NCI-H128 (cell line): ENCODE data around the gene PATZ1.
A peak's percentile ranks its signal among the peaks of the same experiment; 100 is the strongest.
"Not testable (repeated sequence)": the region's sequence is repeated elsewhere in the genome, so short reads cannot be mapped to it uniquely, and the experiment has no call there.

ENCODE experiments used
- DNase-seq: peaks from one replicate; lab custom pipeline; 2025; ENCODE audit not compliant: unreplicated experiment; lab: John Stamatoyannopoulos, UW

Gene PATZ1

DNA sequence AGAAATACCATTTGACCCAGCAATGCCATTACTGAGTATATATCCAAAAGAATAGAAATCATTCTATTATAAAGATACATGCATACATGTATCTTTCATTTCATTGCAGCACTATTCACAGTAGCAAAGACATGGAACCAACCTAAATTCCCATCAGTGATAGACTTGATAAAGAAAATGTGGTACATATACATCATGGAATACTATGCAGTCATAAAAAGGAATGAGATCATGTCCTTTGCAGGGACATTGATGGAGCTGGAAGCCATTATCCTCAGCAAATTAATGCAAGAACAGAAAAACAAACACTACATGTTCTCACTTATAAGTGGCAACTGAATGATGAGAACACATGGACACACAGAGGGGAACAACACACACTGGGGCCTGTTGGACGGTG, 31.9 kb downstream of the PATZ1 start:
- not testable (repeated sequence) for DNase-seq

DNA sequence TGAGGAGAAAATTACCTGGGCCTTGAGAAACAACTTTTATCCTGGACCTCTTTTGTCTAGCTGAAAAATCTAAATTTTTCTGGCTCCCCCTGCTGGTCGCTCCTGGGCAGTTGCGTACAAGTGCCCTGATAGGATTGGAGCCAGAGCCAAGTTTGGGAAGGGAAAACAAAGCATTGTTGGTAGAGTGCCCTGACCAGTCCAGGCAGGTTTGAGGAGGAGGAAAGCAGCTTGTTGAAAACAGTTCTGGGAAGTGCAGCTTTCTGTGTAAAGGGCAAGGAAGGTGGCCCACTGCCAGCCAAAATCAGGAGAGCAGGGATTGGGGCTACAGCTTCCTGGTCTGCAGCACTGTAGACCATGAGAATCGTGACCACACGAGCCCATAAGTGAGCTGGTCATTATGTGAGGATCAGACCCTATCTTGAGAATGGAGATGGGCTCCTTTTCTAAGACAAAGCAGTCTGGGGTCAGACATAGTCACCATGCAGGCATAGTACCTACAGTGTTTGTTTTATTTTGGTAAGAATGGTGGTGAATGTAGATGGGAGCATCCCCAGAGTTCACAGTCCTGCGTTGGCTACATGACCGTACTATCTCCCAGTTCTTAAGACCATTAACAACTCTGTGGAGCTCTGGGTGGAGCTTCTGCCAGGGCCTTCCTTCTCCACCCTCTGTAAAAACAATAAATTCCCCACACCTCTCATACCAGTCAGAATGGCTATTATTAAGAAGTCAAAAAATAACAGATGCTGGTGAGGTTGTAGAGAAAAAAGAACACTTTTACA, 32.6 kb downstream of the PATZ1 start:
- DNase-seq: peak; percentile 48

DNA sequence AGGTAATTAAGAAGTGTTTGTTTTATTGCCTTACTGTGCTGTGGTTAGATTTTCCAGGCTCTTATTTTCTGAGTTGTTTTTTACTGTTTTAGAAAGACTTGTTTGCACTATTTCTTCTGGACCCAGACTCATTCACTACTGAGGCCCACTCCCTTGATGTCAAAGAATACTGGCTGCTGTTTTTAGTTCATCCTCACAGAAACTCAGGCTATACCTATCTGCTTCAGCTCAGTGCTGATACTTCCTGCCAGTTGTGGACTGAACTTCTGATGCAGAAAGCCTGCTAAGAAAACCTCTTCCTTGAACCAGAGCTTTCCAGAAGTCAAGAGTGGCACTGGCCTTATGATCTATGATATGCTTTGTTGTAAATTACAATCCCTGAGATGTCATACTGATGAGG, 38.0 kb downstream of the PATZ1 start:
- no peak for DNase-seq

DNA sequence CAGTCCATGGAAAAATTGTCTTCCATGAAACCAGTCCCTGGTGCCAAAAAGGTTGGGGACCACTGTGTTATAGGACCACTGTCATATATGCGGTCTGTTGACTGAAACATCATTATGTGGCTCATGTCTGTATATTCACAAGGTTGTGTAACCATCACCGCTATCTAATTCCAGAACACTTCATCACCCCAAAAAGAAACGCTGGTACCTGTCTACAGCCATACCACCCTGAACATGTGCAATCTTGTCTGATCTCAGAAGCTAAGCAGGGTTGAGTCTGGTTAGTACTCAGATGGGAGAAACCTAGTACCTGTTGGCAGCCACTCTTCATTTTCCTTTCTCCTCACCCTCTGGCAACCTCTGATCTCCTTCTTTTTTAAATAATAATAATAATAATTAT, 41.0 kb downstream of the PATZ1 start:
- no peak for DNase-seq

DNA sequence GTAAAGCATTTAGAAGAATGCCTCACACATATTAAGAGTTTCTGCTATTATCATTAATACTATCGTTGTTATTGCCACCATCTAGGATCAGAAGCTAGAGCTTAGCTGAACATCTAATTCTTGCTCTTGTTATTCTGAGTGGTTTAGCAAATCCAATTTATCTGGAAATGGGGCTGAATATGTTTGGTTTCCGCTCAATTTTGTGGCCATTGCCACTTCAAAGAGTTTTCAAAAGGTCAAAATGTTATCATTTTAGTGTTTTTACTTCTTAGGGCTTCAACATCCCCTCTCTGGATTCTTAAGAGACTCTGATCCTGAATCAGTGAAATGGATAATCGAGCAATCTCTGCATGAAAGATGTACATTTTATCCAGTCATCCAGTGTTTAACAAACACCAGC, 43.6 kb downstream of the PATZ1 start:
- DNase-seq: no peak

DNA sequence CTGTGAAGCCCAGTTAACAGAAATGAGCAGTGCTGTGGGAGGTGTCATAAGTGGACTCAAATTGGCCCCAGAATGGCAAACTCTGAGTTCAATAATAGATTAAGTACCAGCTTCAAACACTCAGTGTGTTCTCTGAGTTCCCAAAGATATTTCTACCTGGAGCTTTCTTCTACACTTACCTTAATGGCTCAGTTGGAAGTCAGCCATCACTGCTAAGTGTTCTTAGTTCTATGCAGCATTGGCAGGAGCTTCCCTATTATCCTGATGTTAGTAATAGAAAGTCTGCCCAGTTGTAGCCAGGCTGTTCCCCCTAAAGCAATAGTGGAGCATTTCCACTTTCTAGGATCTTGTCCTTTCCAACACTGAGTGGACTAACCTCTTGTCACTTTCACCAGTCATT, 44.1 kb downstream of the PATZ1 start:
- DNase-seq: no peak

DNA sequence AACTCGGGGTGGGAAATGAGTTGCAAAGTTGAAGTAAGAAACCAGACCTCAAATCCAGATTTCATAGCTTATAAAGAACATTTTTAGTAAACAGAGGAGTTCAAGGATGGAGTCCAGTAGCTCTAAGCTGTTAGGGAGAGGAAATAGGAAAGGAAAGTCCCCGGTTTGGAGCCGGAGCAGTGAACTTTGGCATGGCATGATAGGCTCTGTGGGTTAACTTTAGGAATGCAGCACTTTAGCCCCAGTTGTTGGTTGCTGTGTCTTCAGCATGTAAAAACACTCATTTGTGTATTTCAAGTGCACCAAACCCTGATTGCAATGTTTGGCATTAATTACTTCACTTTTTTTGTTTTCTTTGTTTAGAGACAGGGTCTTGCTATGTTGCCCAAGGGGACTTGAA, 45.2 kb downstream of the PATZ1 start:
- no peak for DNase-seq

DNA sequence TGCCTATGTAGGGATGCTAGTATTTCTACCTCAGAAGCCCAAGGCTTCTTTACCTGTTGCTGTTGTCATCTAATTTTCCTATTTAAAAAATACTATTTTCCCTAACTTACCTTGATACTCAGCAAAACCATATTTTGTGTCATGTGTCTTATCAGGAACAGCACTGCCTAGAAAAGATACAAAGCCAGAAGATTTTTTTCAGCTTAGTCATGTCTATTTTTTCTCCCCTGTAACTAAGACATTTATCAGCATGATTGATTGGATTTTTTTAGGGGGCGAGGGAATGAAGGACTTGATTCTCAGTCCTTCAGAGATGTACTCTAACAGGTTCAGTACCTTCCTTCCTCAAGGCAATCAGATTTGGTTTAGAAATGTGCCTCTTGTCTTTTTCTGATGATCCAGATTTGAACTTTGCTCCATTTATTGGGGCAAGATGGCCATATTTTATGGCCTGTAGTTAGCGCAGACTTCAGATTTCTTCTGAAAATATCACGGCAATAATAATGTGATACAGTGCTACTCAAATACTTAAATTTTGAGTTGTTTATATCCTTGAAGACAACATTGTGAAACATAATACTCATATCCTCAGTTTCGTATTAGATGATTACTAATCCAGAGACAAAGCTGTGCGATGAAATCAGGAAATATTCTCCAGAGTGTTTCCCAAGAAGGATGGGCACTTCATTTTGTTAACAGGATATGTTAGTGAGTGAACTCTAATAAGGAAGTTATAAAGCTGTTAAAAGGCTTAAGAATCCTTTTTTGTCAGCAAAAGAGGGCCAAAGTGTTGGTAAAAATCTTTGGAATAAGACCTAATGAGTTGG, 50.1 kb downstream of the PATZ1 start:
- no peak for DNase-seq

DNA sequence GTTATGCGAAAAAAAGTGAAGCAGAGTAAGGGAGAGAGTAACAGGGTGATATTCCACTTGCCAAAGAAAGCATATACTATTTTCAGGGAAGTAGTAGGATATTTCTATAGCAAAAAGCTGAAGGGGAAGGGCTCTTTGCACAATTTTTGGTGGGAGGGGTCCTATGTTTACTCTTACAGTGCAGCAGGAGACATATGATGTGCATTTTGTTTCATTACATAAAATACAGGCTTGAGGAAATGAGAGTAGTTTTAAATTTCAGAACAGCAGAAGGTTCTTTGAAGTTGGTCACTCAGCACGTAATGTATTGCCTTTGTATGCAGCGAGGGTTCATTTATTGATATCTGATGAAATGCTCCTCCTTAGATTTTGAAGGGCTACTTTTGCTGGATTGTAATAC, 50.8 kb downstream of the PATZ1 start:
- no peak for DNase-seq

DNA sequence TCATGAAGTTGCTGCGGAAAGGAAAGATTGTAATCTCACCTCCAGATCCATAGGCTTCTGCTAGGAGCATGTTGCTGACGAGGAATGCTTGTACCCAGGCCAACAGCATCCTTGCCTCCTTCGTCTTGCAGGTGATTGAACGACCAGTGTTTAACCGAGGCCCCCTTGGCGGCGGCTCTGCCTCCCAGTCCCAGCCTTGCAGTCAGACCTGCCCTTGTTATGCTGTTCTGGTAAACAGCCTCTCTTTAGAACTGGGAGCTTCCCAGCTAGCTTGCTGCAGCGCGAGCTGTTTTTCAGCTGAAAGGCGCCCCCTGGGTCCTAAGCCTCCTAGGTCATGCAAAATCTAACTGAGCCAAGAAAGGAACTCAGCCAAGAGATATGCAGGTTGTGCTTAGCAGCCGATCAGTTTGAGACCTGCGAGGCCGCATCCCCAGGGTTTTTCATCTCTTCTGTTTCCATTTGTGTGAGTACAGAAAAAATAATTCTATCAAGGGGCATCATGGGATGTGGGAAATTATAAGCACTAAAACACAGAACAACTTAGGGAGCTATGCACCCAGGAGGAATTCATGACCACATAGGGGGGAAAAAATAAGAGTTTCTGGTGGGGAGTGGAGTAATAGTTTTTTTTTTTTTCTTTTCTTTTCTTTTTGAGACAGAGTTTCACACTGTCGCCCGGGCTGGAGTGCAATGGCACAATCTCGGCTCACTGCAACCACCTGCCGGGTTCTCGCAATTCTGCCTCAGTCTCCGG, 53.7 kb downstream of the PATZ1 start, which contains the start of gene PIK3IP1:
PIK3IP1 (minus strand) TSS at position 253 of the 754 bp plus-strand sequence; CDS start at position 109, 144 bp downstream.
- DNase-seq: peak; percentile 21

DNA sequence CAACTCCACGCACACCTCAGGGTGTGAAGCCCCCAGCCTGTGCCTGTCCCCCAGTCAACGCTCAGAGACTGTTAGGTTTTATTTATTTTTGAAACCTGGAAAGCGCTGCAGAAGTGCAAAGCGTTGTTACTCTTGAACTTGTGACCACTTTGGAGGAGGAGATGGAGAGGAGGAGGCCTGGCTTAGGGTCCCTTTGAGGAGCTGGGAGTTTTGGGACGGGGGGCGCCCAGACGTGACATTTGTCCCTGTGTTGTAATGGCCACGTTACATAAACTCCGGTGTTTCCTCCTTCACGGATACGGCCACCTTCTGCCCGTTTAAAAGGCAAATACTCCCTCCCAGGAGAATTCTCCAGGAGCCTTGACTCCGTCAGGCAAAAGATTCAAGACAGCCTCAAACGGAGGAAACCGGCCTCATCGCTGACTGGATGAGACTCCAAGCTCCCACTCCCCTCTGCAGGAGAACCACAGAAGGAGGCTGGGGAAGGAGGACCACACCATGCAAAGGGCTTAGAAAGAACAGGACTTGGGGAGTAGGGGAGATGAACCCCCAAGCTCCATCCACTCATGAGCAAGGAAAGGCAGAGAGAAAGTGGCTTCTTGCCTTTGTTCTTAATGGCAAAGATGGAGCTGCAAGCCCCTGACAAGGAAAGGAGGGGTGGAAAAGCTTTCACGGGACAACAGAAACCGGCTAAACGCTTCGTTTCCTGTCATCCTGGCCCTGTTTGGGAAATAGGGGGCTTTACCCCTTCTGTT, 54.5 kb downstream of the PATZ1 start:
- DNase-seq: no peak

DNA sequence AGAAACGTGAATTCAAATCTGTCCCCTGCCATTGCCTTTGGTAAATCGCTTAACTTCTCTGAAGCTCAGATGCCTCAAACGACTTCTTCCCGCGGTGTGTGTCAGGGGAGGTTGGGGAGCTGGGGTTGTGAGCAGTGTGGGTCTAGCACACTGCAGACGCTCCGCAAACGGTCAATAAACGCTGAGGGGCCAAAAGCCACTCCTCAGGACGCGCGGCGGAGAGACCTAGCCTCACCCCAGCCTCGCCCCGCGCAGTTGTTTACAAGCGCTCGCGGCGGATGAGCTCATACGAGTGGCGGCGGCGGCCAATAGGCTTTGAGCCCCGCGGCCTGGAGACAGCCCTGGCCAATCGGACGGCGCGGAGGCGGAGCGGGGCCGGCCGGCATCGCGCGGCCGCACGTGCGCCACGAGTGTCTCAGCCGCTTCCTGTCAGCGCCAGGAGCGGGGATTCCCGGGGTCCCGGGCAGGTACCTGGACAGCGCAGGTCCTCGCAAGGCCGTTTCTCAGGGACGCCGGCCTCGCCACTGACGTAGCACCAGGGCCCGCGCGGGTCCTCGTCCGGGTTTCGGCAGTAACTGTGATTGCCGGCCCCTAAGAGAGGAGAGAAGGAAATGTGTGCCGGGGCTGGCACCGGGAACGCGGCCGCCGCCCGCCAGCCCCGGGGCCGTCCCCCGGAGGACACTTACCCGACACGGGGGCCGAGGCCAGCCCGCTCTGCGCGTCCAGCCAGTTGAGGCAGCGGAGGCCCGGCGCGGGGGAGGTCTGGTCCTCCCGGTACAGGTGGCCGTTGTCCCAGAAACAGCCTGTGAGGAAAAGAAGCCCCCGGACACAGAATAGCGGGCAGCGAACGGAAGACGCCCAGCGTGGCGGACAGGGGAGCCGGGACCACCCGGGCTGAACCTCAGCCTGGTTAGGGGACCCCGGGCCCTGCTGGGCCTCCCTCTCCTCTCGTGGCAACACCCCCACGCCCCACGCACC, 55.4 kb downstream of the PATZ1 start:
- peak; percentile 53 for DNase-seq

DNA sequence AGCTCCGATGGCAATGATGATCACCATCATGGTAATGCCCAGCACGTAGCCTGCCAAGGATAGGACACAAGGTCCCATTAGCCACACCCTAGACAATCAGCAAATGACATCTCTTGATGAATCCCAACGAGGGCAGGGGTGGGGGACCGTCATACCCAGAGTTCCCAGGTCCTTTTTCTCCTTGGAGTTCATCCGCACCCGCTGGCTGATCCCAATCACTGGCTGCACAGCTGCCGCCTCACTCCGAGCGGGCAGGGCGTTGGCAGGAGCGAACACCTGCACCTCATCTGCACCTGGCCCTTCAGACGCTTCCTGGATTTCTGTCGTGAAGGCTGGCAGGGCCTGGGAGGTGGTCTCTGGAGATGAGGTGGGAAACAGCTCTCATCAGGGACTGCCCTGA, 56.8 kb downstream of the PATZ1 start:
- DNase-seq: no peak

DNA sequence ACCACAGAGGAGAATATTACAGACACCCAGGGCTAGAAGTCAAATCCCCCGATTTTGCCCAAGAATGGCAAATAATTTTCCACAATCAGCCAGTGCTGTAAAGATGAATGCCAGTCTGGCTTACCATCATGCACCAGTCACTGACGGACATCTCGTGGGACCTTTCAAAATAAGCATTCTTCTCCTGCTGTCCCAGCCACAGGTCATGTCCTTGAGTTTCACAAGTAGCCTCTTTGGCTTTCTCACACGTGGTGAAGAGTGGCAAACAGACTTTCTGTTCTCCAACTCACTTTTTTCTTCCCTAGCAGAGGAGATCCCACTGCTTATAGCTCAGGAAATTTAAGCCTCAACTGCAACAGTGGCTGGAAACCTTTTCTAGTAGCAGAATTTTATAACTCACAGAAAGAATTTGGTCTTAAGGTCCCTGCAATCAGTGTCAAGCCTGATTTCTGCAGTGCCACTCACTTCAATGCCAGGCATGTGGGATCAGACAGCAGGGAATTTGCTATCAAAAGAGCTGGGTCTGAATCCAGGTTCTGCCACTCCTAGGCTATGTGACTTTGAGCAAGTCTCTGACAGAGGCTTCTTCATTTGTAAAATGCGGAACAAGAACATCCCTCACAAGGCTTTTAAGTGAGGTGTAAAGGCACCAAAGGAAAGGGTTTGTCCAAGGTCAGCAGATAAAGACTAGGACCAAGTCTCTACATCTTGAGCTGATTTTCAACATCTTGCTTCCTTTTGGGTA, 57.5 kb downstream of the PATZ1 start:
- DNase-seq: no peak

DNA sequence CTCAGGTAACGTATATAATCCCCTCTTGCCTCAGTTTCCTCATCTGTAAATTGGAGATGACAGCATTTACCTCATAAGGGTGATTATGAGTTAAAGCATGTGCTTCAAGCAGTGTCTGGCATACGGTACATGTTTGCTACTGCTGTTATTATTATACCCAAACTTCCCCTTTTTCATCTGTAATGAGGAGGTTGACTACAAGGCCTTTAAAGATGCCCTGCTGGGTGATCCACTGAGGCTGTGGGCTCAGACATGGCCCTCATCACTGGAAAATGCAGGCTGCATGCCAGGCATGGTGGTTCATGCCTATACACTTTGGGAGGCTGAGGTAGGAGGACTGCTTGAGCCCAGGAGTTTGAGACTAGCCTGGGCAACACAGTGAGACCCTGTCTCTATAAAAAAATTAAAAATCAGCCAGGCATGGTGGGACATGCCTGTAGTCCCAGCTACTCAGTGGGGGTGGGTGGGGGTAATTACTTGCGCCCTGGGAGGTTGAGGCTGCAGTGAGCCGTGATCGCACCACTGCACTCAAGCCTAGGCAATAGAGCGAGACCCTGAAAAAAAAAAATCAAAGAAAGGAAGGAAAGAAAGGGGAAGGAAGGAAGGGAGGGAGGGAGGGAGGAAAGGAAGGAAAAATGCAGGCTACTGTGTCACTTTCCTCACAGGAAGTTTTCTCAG, 58.2 kb downstream of the PATZ1 start:
- DNase-seq: no peak

DNA sequence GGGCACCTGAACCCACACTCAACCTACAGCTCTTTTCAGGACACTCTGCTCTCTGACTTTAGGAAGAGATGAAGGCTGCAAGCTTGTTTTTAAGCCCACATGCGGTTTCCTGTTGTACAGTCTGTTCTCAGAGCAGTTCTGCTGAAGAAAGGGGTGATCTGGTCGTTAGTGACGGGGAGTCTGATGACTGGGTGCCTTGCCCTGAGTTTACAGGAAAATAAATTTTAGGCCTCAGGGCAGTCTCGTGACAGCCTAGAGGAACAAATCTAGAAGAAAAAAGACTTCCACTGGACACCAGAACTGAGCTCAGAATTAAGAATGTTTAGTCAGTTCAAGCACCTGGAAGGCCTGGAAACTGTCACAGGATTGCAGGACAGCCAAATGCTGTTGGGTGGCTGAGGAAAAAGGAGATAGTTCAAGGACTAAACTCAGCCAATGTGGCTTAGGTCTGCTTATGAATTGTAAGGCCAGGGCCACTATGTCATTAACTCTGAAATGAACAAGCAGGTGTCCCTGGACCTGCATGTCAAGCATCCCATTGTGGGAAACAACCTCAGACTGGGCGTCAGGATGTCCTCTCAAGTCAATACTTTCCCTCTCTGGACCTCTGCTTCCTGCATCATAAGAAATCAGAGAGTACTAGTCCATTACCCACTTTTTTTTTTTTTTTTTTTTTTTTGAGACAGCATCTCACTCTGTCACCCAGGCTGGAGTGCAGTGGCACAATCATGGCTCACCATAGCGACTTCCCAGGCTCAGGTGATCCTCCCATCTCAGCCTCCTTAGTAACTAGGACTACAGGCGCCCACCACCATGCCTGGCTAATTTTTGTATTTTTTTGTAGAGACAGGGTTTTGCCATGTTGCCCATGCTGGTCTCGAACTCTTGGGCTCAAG, 59.5 kb downstream of the PATZ1 start:
- no peak for DNase-seq
